Measurements from ENCODE around the gene APBB1.

The APBB1 gene

GRCh38 chr11:6418557-6419008, 311 bp downstream of the APBB1 start:
- no peak for DNase-seq (ENCODE audit: low read depth)
- peak overlapping the region; percentile 83 for H3K4me3 ChIP-seq (ENCODE audit: low read depth, low read length)
- TF ChIP-seq, protein P1, sequence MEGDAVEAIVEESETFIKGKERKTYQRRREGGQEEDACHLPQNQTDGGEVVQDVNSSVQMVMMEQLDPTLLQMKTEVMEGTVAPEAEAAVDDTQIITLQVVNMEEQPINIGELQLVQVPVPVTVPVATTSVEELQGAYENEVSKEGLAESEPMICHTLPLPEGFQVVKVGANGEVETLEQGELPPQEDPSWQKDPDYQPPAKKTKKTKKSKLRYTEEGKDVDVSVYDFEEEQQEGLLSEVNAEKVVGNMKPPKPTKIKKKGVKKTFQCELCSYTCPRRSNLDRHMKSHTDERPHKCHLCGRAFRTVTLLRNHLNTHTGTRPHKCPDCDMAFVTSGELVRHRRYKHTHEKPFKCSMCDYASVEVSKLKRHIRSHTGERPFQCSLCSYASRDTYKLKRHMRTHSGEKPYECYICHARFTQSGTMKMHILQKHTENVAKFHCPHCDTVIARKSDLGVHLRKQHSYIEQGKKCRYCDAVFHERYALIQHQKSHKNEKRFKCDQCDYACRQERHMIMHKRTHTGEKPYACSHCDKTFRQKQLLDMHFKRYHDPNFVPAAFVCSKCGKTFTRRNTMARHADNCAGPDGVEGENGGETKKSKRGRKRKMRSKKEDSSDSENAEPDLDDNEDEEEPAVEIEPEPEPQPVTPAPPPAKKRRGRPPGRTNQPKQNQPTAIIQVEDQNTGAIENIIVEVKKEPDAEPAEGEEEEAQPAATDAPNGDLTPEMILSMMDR (conservative IDR thresholded peaks at IDR 0.05; ENCODE audit: low read depth, low read length), result no peak

GRCh38 chr11:6417907-6418556, 862 bp downstream of the APBB1 start:
- TF ChIP-seq, protein P1 (conservative IDR thresholded peaks at IDR 0.05; ENCODE audit: low read depth, low read length), result no peak
- peak overlapping the region; percentile 83 for H3K4me3 ChIP-seq (ENCODE audit: low read depth, low read length)
- DNase-seq (ENCODE audit: low read depth), result peak; percentile 11

- H3K4me3 ChIP-seq (ENCODE audit: low read depth, low read length), result no peak overlapping the region
- TF ChIP-seq, protein P1 (conservative IDR thresholded peaks at IDR 0.05; ENCODE audit: low read depth, low read length), result no peak
- DNase-seq (ENCODE audit: low read depth), result no peak
Measured at GRCh38 chr11:6415797-6416196, 3.1 kb downstream of the APBB1 start.

GRCh38 chr11:6414874-6415328, 4.0 kb downstream of the APBB1 start:
- no peak for DNase-seq (ENCODE audit: low read depth)
- TF ChIP-seq, protein P1 (conservative IDR thresholded peaks at IDR 0.05; ENCODE audit: low read depth, low read length), result no peak
- H3K4me3 ChIP-seq (ENCODE audit: low read depth, low read length), result no peak overlapping the region

DNA sequence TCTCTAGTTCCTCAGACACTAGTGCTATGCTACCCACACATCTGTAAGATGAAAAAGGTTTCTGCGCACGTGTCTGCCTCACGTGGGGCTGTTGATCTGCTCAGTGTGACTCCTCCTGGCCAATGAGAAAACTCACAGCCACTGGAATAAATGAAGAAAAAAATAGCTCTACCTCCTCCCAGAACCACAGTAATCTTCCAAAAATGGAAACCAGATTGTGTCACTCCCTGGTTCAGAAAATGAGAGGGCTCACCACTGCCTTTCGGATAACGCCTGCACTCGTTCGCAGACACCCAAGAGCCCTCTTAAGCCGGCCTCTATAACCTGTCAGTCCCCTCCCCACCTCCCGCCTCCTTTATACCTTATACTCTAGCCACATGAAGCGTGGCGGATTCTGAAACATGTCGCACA, 5.1 kb downstream of the APBB1 start:
- no peak for DNase-seq (ENCODE audit: low read depth)
- TF ChIP-seq, protein P1 (conservative IDR thresholded peaks at IDR 0.05; ENCODE audit: low read depth, low read length), result no peak

GRCh38 chr11:6411594-6412031, 7.3 kb downstream of the APBB1 start:
- no peak overlapping the region for H3K4me3 ChIP-seq (ENCODE audit: low read depth, low read length)
- TF ChIP-seq, protein P1 (conservative IDR thresholded peaks at IDR 0.05; ENCODE audit: low read depth, low read length), result no peak
- no peak for DNase-seq (ENCODE audit: low read depth)

More for the DNA sequence above, 5.1 kb downstream of the APBB1 start:
- H3K4me3 ChIP-seq (ENCODE audit: low read depth, low read length), result no peak overlapping the region

Data from choroid plexus epithelial cell (primary cell).